K562 (cell line): Measurements from ENCODE around the gene PTPN7. TPM values are rescaled to one million over a fixed set of nuclear protein-coding genes. Genes with fewer than 3 reads are reported as not detected.

Source experiments
- ARHGAP35 ChIP-seq: fragments of 450-650 bp; IDR thresholded peaks from 2 replicates; pipeline ENCODE4 v1.6.1; 2018; ENCODE audit not compliant: partially characterized antibody
- BHLHE40 ChIP-seq: IDR thresholded peaks from 2 replicates; pipeline ENCODE4 v1.6.1; 2011; ENCODE audit warnings: low read length, improper control_type of control experiment
- CEBPG ChIP-seq, 3 experiments: fragments of 200-800 bp in 1 of 3; sonication (Bioruptor generic) in 1 of 3; sonication (generic) in 1 of 3; formaldehyde crosslinking in 1 of 3; IDR thresholded peaks in 2 of 3; conservative IDR thresholded peaks in 1 of 3; 2 replicates each; pipeline versions ENCODE4 v1.6.1 to v1.8.0; 2016 to 2022; ENCODE audit warnings: missing compliant biosample characterization in 2 of 3, missing genetic modification characterization in 2 of 3, mild to moderate bottlenecking in 1 of 3, missing genetic modification reagents in 1 of 3
- CXXC5 ChIP-seq: fragments of 250-450 bp; sonication (Bioruptor Pico); IDR thresholded peaks from 2 replicates; pipeline ENCODE4 v1.8.0; 2022; ENCODE audit warnings: inconsistent platforms, mild to moderate bottlenecking, moderate library complexity
- PHF20 ChIP-seq: fragments of 450-650 bp; IDR thresholded peaks from 2 replicates; pipeline ENCODE4 v1.6.1; 2018; ENCODE audit not compliant: partially characterized antibody
- RAD21 ChIP-seq, 2 experiments: fragments of 250-450 bp in 1 of 2; fragments of 450-650 bp in 1 of 2; sonication (Bioruptor Pico) in 1 of 2; formaldehyde crosslinking in 1 of 2; IDR thresholded peaks in 1 of 2; conservative IDR thresholded peaks in 1 of 2; 2 replicates each; pipeline versions ENCODE4 v1.4.0 to v1.8.0; 2020 to 2022; ENCODE audit warnings: mild to moderate bottlenecking in 2 of 2, moderate library complexity in 1 of 2
- RBBP5 ChIP-seq: fragments of 200-600 bp; sonication (generic); IDR thresholded peaks from 2 replicates; pipeline ENCODE4 v1.6.1; 2012; ENCODE audit warnings: borderline replicate concordance, mild to moderate bottlenecking, low read length, control low read depth, inconsistent platforms; ENCODE audit not compliant: insufficient read depth, poor library complexity, severe bottlenecking
- SMARCE1 ChIP-seq: fragments of 450-650 bp; IDR thresholded peaks from 2 replicates; pipeline ENCODE4 v1.7.1; 2016; ENCODE audit warnings: mild to moderate bottlenecking
- SOX6 ChIP-seq: fragments of 450-650 bp; IDR thresholded peaks from 2 replicates; pipeline ENCODE4 v1.6.1; 2014; ENCODE audit warnings: mild to moderate bottlenecking
- ZBTB9 ChIP-seq: fragments of 450-650 bp; formaldehyde crosslinking; IDR thresholded peaks from 2 replicates; pipeline ENCODE4 v1.4.0; 2020; ENCODE audit warnings: mild to moderate bottlenecking, moderate library complexity
- polyA plus RNA-seq, 8 experiments: library from polyadenylated mRNA; depleted of rRNA in 4 of 8; stranded (reverse) in 5 of 8; unstranded in 3 of 8; fragments of >200 nt; fragmentation: Nextera tagmentation in 2 of 8; fragmentation: Illumina TruSeq in 1 of 8; extraction: Ambion mirVana in 2 of 8; extraction: Trizol in 1 of 8; gene quantifications; 2 replicates each; pipeline versions ENCODE4 v1.2.1 to v1.2.3, GENCODE V29; 2011 to 2014; ENCODE audit warnings: inconsistent platforms in 1 of 8, missing spikeins in 1 of 8
- total RNA-seq, 7 experiments: library from RNA; depleted of rRNA in 6 of 7; stranded (reverse); fragments of >200 nt in 6 of 7; fragmentation: Illumina TruSeq in 2 of 7; extraction: Trizol in 2 of 7; gene quantifications; 2 replicates each; pipeline versions ENCODE4 v1.2.1 to v1.2.3, GENCODE V29; 2011 to 2021; ENCODE audit warnings: low replicate concordance in 1 of 7
- TF ChIP-seq, protein P1 (sequence below): fragments of 250-450 bp; sonication (Bioruptor Pico); IDR thresholded peaks from 2 replicates; pipeline ENCODE4 v1.8.0; 2022; ENCODE audit warnings: moderate library complexity, mild to moderate bottlenecking, inconsistent platforms

PTPN7 gene
- total and polyA plus RNA-seq, 9 of the 15 experiments (the other 6 are each of a cell fraction or from before 2014, with no cell fraction given), result 18.7 to 144 (median 120) TPM

- peak; percentile 81 for TF ChIP-seq SMARCE1
- peak; percentile 66; the same call in 1 of the 2 replicates for TF ChIP-seq ZBTB9
- peak in 1 of 2 experiments; percentile 29; a peak in 2 of 4 replicates for TF ChIP-seq RAD21 (CRISPR knock-in tag; conservative IDR thresholded peaks at IDR 0.05 in 1 of 2, IDR thresholded peaks at IDR 0.05 in 1 of 2)
- peak; percentile 51 for TF ChIP-seq RBBP5
- TF ChIP-seq CXXC5 (CRISPR knock-in tag), result peak; percentile 85
- TF ChIP-seq BHLHE40, result 0 out of 2 replicates have a peak, but pooled peaks have one; percentile 52
- no peak for TF ChIP-seq ARHGAP35
- peak; percentile 93 for TF ChIP-seq SOX6
- TF ChIP-seq PHF20, result peak; percentile 63
- peak; percentile 96 for TF ChIP-seq CEBPG (CRISPR knock-in tag; IDR thresholded peaks at IDR 0.05)
- peak in 1 of 2 experiments; percentile 86; a peak in 3 of 4 replicates for TF ChIP-seq CEBPG (tag; conservative IDR thresholded peaks at IDR 0.05 in 1 of 2, IDR thresholded peaks at IDR 0.05 in 1 of 2)
- TF ChIP-seq, protein P1, sequence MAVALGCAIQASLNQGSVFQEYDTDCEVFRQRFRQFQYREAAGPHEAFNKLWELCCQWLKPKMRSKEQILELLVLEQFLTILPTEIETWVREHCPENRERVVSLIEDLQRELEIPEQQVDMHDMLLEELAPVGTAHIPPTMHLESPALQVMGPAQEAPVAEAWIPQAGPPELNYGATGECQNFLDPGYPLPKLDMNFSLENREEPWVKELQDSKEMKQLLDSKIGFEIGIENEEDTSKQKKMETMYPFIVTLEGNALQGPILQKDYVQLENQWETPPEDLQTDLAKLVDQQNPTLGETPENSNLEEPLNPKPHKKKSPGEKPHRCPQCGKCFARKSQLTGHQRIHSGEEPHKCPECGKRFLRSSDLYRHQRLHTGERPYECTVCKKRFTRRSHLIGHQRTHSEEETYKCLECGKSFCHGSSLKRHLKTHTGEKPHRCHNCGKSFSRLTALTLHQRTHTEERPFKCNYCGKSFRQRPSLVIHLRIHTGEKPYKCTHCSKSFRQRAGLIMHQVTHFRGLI (CRISPR knock-in tag), result no peak
Observed at GRCh38 chr1:202117898-202118371, 42.5 kb downstream of the PTPN7 start (continued).
